ENCODE measurements around the gene CCDC34.

The CCDC34 gene
- total RNA-seq, result 1.3 to 8.7 (median 4.9) reads per million in 17 experiments

- DNase-seq, result peak; percentile 96 to 99 (median 98)
Measured at GRCh38 chr11:27362749-27363575, at the start of gene CCDC34. Gene CCDC34, minus strand, starts transcription at chr11:27363215. Its CDS starts 21 bp downstream, at chr11:27363194.

- no peak for DNase-seq
Measured at GRCh38 chr11:27412192-27412691, 49.2 kb upstream of the CCDC34 start.

- no peak for DNase-seq
Measured at GRCh38 chr11:27411328-27411727, 48.3 kb upstream of the CCDC34 start.

- no peak for DNase-seq
Measured at GRCh38 chr11:27410272-27410671, 47.3 kb upstream of the CCDC34 start.

GRCh38 chr11:27409742-27410141 is 46.7 kb upstream of the CCDC34 start:
- DNase-seq, result no peak

GRCh38 chr11:27409049-27409448 is 46.0 kb upstream of the CCDC34 start:
- DNase-seq, result no peak

- no peak for DNase-seq
Measured at GRCh38 chr11:27408246-27408800, 45.3 kb upstream of the CCDC34 start.

GRCh38 chr11:27406498-27407354 is 43.7 kb upstream of the CCDC34 start:
- no peak for DNase-seq

- DNase-seq, result no peak
Measured at GRCh38 chr11:27405134-27405533, 42.1 kb upstream of the CCDC34 start.

- DNase-seq, result no peak
Measured at GRCh38 chr11:27404427-27404826, 41.4 kb upstream of the CCDC34 start.

- DNase-seq, result no peak
Measured at GRCh38 chr11:27403195-27403594, 40.2 kb upstream of the CCDC34 start.

GRCh38 chr11:27402450-27402849 is 39.4 kb upstream of the CCDC34 start:
- no peak for DNase-seq

- no peak for DNase-seq
Measured at GRCh38 chr11:27401833-27402316, 38.9 kb upstream of the CCDC34 start.

GRCh38 chr11:27401280-27401832 is 38.3 kb upstream of the CCDC34 start:
- no peak for DNase-seq

GRCh38 chr11:27398400-27398770 is 35.4 kb upstream of the CCDC34 start:
- no peak for DNase-seq

- DNase-seq, result no peak
Measured at GRCh38 chr11:27397624-27398399, 34.8 kb upstream of the CCDC34 start.

GRCh38 chr11:27396259-27396839 is 33.3 kb upstream of the CCDC34 start:
- DNase-seq, result no peak

- no peak for DNase-seq
Measured at GRCh38 chr11:27395556-27396258, 32.7 kb upstream of the CCDC34 start.

GRCh38 chr11:27394781-27395228 is 31.8 kb upstream of the CCDC34 start:
- DNase-seq, result no peak

GRCh38 chr11:27392278-27393114 is 29.5 kb upstream of the CCDC34 start:
- no peak for DNase-seq

Measured in suppressor macrophage (primary cell).